Stimulated activated CD4-positive, alpha-beta T cell treated with anti-CD3 and anti-CD28 coated beads, Interleukin-4, amount 100 ng/mL, for 24 hours (primary cell): Measurements from ENCODE around the gene MTX1.
"Not testable (repeated sequence)": the region's sequence is repeated elsewhere in the genome, so short reads cannot be mapped to it uniquely, and the experiment has no call there.

Source experiments
- DNase-seq: peaks from one replicate; pipeline ENCODE4 v3.0.0-alpha.2; 2020

MTX1 gene

DNA sequence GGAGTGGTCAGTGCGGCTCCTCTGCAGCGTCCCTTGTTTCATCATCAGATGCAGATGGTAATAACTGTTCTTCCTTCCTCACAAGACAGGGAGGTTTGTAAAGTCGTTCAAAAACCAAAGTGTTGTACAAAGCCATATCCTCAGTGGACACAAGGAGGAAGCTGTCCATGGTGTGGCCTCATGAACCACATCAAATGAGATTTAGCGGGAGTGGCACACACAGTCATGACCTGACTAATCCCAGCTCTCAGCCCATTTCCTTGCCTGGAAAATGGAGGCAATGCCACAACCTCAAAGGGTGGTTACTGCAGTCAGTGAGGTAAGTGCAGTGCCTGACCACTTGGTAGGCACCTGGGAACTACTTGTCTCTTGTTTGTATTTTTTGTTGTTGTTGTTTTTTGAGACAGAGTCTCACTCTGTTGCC, 33.4 kb downstream of the MTX1 start:
- no peak for DNase-seq

DNA sequence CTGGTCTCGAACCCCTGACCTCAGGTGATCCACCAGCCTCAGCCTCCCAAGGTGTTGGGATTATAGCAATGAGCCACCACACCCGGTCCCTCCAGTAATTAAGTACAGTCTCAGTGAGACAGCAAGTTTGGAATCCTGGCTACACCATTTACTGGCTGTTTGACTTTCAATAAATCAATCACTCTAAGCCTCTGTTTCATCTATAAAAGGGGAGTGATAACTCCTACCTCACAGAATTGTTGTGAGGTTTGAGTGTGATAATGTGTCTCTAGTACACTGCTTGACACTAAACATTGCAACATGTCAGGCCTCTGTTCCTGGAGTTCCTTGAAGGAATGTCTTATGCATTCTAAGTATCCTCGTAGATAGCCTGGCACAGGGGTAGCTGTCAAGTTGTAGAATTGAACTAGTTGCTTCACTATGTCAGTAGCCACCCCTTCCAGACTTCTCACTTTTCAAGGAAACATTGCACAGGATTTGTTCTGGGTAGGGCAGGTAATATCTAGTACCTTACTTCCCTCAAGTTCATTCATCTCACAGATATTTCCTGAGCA, 34.4 kb downstream of the MTX1 start:
- no peak for DNase-seq

DNA sequence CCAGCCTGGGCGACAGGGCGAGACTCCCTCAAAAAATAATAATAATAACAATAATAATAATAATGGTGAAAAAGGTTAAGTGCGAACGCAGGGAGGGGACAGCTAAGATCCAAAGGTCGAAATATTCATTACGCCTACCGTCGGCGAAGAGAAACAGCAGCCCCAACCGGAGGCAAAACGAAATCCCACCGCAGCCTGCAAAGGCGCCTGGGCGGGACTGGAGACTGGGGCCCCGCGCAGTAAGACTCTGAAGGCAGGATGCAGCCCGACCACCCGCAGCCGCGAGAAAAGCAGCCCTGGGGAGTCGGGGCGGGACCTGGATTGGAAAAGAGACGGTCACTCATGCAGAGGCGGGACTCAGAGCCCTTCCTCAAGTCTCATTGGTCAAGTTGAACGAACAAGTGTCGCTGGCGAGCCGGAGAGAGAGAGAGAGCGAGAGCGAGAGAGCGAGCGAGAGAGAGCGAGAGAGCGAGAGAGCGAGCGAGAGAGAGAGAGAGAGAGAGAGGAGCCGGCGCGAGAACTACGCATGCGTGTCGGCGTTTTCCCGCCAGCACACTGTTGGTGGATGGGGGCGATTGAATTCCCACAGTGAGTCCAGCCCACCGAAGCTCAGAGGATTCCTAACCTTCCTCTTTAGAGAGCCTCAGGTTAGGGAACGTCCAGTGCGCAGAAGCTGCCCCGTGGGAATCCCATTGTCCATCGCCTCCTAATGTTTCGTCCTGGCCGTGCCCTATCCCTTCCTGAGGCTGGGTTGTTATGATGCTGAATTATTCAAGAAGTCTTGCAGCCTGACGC, 36.1 kb downstream of the MTX1 start:
- DNase-seq = peak; percentile 92

DNA sequence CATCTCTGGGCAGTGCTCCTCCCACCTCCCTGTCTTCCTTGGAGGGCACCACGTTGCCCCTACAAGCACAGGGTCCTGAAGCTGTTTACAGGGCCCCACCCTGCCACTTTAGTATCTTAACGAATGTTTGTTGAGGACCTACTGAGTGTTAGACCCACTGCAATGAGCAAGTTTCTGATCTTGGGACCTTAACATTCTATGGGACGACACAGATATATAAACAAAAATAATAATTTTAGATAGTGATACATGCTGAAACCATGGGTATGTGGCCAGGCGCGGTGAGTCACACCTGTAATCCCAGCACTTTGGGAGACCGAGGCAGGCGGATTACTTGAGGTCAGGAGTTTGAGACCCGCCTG, 36.6 kb downstream of the MTX1 start:
- DNase-seq = no peak

DNA sequence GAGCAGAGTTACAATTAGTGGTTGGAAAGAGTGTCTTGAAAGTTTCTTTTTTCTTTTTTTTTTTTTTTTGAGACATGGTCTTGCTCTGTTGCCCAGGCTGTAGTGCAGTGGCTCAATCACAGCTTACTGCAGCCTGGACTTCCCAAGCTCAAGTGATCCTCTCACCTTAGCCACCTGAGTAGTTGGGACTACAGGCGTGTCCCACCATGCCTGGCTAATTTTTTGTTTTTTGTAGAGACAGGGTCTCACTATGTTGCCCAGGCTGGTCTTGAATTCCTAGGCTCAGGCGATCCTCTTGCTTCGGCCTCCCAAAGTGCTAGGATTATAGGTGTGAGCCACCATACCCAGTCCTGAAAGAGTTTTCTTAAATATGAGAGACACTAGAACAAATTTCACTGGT, 38.3 kb downstream of the MTX1 start:
- DNase-seq = not testable (repeated sequence)

DNA sequence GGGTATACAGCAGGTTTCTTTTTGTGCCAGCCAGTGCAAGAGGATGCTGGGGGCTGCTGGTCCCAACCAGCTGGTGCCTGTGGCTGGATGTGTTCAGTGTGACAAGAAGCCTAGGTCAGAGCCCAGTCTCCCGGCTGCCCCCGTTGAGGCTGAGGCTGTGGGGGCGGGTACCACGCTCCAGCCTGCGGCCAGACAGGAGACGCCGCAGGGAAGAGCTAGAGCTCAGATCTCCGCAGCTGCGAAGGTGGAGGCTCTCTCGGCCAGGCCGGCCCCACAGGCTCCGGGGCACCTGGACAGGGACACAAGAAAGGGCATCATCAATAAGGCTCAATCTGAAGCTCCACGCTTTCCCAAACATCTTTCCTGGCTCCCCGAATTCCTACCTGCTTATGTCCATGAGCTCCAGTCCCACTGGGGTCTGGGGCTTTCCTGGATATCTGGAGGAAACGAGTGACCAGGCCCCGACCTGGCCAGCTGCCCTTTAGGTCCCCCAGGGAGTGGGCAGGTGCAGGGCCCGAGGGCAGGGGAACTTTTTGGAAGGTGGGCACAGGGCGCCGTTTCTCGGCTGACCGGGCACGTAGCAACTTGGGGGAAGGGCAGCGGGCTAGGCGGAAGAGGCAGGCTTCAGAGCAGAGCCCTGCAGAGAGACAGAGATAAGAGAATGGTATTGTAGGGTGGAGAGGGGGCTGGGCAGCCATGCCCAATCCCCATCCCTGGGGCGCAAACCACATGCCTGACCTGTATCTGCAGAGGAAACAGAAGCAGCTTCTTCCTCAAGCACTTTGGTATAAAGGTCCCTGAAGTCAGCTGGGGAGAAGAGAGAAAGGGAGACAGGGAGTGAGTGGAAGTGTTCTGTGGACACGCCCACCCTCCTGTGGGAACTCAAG, 39.4 kb downstream of the MTX1 start:
- no peak for DNase-seq

DNA sequence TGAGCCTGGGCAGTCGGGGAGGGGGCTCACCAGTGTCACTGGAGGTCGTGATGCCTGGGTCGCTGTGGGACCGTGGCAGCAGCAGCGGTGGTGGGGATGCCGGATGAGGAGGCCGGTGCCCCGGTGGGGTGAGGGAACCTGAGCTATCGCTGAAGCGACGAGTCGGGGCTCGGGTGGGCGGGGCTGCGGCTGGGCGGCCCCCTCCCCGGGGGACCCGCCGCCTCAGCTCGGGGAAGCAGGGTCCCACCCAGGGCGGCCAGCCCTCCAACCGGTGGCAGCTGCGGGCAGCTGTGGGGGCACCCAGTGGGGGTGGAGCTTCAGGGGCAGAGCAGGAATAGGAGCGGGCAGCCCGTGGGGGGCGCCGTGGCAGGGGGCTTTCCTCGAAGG, 41.7 kb downstream of the MTX1 start:
- no peak for DNase-seq

DNA sequence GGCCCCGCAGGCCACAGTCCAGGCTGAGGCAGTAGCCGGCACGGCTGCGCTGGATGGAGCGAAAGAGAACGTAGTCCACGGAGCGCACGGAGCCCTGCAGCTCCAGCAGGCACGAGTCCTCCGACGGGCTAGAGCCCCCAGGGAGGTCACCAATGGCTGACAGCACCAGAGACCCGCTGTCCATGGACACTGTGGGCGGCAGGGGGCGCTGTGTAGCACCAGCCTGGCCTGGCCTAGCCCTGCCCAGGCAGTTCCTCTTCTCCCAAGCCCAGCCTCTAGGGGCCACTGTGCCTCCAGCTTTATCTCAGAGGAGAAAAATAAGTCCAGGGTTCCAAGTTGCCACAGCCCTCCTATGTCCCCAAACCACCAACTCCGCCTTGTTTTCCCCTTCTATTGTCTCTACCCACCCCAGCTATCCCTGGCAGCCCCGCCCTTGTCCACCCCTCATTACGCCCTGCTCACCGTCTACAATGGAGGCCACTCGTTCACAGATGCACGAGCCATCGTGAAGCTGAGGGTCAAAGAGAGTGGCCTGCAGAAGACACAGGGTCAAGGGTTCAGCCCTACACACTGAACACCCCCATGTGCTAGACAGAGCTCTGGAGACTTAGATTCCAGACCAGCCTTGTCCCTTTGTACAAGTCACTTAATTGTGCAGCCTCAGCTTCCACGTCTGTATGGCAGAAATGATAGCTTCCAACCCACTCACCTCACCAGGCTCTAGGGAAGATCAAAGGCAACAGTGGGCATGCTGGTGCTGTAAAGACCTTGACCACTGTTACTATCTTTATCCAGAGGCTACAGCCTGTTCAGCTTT, 42.3 kb downstream of the MTX1 start:
- DNase-seq = peak; percentile 97

DNA sequence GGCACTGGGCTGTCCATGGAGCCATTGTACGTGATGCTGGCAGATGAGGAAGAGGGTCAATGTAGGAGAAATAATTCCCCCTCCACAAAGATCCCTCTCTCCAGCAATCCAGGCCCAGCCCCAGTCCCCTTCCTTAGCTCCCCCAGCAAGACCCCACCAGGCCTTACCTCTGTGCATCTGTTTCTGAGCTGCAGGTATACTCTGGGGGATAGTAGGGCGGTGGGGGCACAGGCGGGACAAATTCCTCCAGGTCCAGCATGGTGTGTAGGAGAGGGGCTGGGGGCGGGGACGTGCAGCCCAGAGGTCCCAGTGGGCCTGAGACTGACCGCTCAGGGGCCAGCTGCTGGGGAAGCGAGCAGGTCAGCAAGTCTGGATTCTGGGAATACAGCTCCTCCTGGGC, 43.1 kb downstream of the MTX1 start:
- no peak for DNase-seq

DNA sequence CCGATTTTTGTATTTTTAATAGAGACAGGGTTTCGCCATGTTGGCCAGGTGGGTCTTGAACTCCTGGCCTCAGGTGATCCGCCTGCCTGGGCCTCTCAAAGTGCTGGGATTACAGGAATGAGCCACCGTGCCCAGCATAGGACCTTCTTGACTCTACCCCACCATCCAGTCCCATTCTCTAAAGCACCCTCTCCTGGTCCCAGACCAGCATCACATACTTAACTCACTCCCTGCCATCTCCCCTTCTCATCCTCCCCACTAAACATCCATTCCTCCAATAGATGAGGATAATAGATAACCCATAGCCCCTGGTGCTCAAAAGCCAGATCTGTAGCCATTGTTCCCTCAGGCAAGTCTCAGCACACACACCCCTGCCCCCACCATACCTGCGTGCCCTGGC, 44.7 kb downstream of the MTX1 start:
- DNase-seq = no peak

DNA sequence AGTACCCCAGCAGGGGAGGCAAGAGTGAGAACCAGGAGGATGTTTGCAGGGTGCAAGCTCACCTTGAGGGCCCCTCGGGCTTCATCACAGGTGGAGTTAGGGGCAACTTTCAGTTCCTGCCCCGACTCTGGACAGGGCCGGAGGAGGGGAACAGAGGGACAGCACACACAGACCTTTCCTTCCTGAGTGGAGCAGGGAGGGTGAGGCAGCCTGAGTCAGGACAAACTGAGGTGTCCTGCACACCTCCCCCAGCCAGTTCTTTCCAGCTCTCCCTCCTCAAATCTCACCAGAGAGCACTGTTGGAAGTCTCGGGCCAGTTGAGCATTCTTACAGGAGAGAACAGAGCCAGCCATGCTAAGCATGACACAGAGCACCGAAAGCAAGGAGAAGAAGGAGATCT, 45.3 kb downstream of the MTX1 start:
- DNase-seq = no peak

DNA sequence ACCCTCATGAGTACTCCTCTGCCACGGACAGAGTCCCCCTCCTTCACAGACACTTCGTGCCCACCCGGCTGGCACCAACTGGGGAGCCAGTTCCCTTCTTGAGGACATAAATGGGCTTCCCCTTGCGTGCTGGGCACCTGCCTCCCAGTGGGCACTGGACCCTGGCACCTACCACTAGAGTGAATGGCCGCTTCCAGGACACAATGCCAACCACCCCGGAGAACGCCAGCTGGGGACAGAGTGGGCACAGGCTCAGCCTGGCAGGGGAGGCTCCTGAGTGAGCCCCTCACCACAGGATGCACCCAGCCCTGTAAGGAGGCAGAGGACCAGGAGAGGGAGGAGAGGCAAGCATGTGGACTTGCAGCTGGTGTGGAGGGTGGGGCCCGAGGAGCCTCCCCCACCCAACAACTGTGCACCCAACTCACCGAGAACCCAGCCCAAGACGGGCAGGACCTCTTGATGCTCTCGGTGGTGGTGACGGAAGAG, 45.8 kb downstream of the MTX1 start:
- DNase-seq = no peak

DNA sequence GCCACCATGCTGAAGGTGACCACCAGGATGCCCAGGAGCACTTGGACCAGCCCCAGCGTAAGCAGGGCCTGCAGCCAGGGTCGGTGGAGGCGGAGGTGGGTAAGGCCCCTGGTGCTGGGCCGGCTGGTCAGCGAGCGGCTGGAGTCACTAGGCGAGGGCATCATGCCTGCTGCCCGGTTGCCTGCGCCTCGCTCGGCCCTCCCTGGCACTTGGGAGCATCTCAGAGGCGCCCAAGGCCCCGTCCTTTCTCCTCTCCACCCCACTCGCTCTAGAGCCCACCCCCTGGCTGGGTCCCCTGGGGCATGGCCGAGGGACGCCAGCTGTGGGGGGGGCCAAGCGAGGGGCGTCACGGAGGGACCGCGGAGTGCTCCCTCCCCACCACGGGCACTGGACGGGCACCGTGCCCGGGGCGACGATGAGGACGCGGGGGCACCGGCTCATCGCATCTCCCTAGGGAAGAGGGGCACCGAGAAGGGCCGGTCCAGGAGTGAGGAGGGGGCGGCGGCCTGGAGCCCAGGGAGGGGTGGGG, 46.3 kb downstream of the MTX1 start:
- no peak for DNase-seq

DNA sequence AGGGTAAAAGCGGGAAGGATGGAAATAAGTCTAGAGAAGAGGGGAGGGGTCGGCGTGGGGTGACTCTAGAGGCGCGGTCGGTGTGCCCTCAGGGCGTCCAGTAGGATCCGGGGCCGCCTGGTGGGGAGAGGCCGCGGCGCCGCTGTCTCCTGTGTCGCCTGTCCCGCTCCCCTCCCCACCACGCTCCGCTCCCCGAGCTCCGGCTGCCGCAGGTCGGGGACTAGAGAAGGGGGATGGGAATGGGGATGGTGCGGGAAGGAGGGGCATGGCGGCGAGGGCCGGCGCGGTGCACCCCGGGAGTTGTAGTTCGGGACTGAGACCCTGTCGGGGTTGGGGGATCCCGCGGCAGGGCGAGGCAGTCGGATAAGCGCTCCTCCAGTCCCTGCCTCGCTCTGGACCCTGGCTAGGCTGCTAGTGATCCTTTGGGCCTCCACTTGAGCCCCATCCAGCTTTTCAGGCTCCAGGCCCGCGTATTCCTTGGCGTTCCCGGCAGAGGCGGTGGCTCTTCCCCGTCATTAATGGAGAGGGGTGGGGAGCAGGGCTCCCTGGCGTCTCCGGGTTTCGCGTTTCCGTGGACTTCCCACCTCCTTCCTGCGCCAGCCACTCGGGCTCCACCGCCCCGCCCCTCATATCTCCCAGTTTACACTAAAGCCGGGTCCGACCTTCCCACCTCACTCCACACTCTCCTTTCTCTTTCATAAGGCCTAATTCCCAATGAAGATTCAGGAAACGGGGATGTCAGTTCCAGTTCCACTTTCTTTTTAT, 46.9 kb downstream of the MTX1 start, which contains the start of gene ENTREP3:
Gene ENTREP3 (minus strand): TSS at position 241 of the 765 bp plus-strand sequence. CDS start 606 bp downstream, outside the sequence.
- DNase-seq = peak; percentile 78

DNA sequence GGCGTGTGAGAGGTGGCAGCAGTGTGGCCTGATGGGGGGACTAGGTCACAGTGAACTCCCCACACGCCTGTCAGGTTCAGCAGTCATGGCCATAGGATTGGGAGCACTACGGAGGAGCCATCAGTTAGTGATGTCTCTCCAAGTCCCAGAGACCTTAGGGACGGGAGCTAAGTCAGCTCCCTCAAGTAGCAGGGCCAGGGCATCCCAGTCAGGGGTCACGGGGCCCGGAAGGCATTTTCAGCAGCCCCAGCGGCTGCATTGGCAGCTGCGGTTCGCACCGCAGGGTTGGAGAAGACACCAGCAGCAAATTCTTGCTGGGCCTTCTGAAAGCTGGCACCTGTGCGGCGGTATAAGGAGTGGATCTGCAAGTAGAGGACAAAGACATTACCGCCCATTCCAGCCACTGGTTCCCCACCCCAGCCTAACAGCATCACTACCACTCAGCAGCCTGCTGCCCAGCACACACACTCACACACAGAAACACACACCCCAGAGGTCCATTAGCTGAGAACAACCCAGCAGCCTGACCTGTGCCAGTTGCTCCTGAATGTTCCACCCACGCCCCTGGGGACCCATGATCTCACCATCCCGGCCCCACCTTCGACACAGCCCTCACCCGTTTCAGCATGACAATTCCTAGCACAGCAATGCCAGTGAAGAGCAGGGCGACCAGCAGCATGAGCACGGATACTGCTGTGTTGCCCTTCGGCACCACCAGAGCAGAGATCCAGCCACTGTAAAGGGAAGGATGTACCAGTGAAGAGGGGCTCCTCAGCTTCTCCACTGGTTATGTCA, 47.8 kb downstream of the MTX1 start:
- no peak for DNase-seq

DNA sequence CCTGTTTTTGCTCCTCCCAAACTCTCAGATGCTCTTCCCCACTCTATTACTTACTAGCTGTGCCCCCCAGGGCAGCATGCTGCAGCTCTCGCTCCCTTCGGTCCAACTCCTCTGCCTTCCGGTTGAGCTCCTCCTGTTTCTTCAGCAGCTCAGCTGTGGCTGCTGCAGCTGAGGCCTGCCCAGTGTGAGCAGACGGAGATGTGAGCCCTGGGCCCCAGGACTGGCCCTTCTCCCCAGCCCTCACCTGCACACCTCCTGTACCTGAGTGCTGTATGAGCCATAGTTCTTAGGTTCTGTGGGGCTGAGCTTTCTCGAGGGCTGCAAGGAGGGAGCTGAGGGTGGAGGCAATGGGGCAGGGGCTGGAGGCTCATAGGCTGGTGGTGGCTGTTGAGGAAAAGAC, 51.8 kb downstream of the MTX1 start:
- DNase-seq = no peak

DNA sequence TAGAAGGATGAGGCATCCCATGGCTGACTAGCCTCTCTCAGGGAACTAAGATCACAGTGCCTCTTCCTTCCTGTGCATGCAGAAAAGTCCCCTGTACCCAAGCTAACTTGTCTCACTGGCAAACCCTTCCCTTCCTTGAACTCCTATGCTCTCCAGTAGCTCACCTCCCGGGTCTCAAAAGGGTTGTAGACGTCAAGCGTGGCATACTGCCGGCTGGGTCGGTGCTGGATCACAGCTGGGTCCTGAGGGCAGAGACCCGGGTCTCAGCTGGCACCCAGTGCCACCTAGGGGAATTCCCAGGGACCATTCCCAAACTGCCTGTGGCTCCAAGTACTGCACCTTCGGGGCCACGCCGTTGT, 53.0 kb downstream of the MTX1 start:
- peak; percentile 30 for DNase-seq

DNA sequence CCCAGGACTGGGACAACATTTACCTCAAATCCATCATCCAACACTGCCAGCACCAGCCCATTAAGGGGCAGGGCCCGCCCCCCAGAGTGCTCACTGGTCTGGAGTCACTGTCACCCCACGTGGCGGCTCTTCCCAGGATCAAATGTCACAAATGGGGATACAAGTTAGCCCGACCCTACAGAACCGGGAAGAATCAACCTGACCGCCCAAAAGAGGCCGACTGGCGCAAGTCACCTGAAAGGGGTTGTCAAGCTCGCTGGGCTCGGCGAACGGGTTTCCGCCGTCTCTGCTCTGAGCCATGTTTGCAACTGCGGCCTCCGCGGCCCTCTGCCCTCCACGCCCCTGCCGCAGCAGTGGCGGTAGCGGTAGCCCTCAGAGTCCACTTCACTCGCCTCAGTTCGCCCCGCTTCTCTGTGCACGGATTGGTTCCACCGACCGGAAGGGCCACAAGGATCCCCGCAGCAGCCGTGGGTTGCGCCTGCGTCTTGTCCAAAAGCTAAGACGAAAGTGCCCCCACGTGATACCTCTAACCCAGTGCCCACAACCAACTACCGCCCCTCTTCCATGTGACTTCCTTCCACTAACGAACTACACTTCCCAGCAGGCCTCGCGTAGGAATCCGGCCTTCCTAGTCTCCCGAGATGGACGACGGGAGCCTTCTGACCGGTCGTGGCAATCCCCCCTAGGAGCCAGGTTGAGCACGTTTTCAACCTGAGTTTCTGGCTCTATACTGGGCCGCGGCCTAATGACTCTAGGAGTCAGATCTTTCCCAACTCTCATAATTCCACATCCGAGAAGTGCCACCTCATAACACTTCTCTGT, 53.6 kb downstream of the MTX1 start, which contains the start of gene SCAMP3:
Gene SCAMP3 (minus strand): TSS at position 509 of the 822 bp plus-strand sequence. CDS start 209 bp downstream, at position 300.
- peak; percentile 93 for DNase-seq

DNA sequence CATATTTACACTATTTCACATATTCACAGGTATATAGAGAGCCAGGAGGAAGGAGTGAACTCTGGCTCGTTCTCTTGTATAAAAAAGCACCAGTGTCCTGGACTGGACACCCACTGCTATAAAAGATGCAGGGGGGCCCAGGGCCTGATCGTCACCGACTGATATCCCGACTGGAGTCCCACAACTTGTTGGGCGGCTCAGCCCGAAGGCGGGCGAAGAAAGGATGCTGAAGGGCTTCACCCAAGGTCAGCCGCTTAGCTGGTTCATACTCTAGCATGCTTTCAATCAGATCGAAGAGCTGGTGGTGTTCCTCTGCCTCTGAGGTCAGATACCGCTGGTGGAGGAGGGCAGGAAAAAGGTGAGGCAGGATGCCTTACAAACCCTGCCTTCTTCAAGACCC, 54.6 kb downstream of the MTX1 start:
- DNase-seq = no peak
